HG02763 (cell line): ENCODE measurements around the gene KLHDC7B.
"Not testable (repeated sequence)": the region's sequence is repeated elsewhere in the genome, so short reads cannot be mapped to it uniquely, and the experiment has no call there.

Source experiments
- ATAC-seq: cut with Tn5 transposase; IDR thresholded peaks from one replicate; pipeline ENCODE4 v1.9.1; 2021; ENCODE audit warnings: mild to moderate bottlenecking, moderate library complexity; ENCODE audit not compliant: unreplicated experiment

Gene KLHDC7B

GRCh38 chr22:50529416-50529896 lies 16.2 kb upstream of the KLHDC7B start:
- no peak for ATAC-seq

DNA sequence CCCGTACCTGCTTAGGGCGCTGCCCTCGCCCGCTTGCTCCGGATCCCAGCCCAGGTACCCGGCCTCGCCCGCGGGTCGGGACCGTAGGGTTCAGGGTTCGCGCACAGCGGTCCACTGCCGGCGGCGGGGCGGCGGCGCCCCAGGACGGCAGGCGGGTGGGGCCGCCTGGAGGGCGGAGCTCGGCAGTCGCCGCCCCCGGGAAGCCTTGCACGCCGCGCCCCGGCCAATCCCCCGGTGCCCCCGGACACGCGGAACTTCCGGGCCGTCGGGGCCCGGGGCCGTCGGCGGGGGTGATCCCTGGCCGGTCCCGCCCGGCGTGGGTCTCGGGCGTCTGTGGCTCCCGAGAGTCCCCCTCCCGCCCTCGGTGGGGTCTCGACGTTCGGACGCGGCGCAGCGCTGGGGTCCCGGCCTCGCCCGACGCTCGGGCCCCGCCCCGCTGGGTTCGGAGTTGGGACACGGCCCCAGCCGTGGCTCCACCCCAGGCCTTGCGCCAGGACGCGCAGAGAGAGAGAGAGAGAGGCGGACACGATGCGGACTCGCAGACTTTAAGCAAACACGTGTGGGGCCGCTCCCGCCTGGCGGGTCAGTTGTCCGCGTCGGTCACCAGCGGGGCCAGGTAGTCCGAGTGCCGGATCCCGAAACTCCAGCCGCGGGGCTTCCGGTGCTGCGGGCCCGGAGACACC lies 15.7 kb upstream of the KLHDC7B start, which contains the start of gene TYMP:
TSS of gene TYMP (minus strand) at position 116 of the 683 bp plus-strand sequence. CDS start 303 bp downstream, outside the sequence.
- ATAC-seq = peak; percentile 18

DNA sequence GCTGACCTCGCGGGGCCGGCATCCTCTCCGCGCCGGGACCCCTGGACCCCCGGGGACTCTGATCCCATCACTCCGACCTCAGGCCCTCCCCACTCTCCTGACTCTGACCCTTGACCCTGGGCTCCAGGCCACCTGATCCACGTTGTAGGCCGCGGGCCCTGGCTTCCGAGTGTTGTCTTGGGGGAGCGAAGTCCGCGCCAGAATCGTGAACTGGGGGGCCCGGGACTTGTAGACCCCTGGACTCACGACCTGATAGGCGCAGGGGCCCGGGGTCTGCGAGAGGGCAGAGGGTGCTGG lies 15.2 kb upstream of the KLHDC7B start:
- no peak for ATAC-seq

- no peak for ATAC-seq
Measured at GRCh38 chr22:50530877-50531545, 14.7 kb upstream of the KLHDC7B start.

DNA sequence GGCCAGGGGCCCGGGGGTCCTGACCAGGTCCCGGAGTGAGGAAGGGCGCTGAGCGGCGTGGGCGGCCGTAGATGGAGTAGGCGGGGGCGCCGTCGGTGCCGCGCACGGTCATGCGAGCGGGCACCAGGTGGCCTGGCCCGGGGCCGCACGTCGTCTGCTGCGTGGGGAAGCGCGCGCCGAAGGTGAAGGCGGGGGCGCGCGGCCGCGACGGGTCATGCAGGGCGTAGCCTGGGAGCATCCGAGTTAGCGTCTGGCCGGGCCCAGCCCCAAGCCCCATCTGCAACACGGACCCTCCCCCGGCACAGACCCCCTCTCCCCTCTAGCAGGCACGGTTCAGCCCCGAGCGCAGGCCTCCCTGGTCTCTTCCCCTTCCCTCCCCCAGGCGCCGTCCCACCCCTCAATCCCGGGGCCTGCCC lies 14.1 kb upstream of the KLHDC7B start:
- ATAC-seq = peak; percentile 36

GRCh38 chr22:50531962-50532674 lies 13.6 kb upstream of the KLHDC7B start:
- peak; percentile 4 for ATAC-seq

DNA sequence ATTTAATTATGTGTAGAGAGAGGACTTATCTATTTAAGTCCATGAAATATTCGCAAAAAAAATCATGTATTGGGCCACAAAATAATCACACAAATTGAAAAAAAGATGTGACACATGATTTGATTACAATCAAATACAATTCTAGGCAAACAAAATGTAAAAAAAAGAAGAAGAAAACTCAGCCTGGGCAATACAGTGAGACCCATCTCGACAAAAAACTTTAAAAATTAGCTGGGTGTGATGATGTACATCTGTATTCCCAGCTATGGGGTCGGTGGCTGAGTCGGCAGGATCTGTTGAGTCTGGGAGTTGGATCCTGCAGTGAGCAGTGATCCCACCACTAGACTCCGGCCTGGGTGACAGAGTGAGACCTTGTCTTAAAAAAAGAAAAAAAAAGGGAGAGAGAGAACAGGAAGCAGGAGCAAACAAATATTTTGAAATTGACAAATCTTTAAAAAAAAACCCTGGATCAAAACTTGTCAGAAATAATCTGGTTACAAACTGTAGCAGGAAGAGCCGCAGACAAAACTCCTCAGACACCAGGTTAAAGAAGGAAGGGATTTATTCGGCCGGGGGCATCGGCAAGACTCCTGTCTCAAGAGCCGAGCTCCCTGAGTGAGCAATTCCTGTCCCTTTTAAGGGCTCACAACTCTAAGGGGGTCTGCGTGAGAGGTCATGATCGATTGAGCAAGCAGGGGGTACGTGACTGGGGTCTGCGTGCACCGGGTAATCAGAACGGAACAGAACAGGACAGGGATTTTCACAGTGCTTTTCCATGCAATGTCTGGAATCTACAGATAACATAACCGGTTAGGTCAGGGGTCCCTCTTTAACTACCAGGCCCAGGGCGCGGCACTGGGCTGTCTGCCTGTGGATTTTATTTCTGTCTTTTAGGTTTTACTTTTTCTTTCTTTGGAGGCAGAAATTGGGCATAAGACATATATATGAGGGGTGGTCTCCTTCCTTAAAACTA lies 12.6 kb upstream of the KLHDC7B start:
- no peak for ATAC-seq

DNA sequence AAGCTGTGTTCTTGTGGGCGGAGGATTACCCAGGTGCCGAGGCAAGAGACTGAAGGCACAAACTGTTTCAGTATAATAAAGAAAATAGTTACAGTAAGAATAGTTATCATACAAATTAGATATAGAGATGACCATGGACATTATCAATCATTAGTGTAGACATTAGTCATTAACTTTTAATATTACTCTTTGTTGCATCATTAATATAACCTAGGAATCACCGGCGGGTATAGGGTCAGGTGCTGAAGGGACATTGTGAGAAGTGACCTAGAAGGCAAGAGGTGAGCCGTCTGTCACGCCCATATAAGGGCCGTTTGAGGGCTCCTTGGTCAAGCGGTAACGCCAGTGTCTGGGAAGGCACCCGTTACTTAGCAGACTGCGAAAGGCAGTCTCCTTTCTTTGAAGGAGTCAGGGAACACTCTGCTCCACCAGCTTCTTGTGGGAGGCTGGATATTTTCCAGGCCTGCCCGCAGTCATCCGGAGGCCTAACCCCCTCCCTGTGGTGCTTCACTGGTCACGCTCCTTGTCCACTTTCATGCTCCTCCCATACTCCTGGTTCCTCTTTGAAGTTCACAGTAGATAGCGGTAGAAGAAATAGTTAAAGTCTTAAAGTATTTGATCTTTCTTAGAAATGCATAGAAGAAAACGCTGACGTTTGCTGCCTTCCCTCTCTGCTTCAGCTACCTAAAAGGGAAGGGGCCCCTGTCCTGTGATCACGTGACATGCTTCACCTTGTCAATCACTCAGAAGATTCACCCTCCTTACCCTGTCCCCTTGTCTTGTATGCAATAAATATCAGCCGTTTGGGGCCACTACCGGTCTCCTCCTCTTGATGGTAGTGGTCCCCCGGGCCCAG lies 11.6 kb upstream of the KLHDC7B start:
- not testable (repeated sequence) for ATAC-seq

GRCh38 chr22:50535113-50535512 lies 10.6 kb upstream of the KLHDC7B start:
- ATAC-seq = no peak

DNA sequence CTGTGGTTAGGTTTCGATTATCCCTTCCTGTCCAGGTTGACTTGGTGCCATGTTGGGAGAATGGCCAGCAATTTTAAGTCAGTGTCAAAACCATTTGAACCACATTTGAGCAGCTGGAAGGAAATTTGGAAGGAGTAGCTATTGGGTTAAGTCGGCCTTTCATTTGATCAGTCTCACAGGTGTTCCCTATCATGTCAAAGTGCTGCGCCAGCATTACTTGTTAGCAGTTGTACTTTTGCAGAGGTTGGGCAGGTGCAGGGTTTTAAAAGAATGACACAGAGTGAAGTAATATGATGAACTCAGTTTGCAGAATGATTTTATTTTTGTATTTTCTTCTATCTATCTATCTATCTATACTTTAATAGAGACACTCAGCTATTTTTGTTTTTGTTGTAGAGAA lies 9.5 kb upstream of the KLHDC7B start:
- ATAC-seq = no peak

GRCh38 chr22:50537765-50538164 lies 7.9 kb upstream of the KLHDC7B start:
- no peak for ATAC-seq

DNA sequence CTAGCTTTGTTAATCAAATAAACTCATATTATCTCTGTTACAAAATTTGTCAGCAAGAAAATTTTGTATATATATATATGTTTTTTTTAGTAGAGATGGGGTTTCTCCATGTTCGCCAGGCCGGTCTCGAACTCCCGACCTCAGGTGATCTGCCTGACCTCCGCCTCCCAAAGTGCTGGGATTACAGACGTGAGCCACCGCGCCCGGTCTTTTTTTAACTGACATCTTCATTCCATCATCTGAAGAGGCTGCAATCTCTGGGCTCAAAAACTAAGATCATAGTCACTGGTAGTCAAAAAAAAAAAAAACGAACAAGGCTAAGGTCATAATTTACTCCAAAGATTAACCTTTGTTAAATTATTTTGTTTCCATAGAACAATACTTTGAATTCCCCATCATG lies 5.3 kb upstream of the KLHDC7B start:
- no peak for ATAC-seq

DNA sequence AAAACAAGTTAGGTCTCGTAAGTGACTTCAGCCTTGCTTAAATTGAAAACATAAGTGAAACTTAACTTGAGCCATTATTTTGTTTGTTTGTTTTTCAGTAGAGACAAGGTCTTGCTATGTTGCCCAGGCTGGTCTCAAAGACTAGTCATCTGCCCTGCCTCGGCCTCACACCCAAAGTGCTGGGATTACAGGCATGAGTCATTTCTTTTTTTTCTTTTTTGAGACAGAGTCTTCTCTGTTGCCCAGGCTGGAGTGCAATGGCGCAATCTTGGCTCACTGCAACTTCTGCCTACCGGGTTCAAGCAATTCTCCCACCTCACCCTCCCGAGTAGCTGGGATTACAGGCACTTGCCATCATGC lies 4.1 kb upstream of the KLHDC7B start:
- not testable (repeated sequence) for ATAC-seq

- ATAC-seq = no peak
Measured at GRCh38 chr22:50542416-50542927, 3.2 kb upstream of the KLHDC7B start.

- no peak for ATAC-seq
Measured at GRCh38 chr22:50544078-50544745, 1.5 kb upstream of the KLHDC7B start.

GRCh38 chr22:50544746-50545253 lies 899 bp upstream of the KLHDC7B start:
- ATAC-seq = no peak

DNA sequence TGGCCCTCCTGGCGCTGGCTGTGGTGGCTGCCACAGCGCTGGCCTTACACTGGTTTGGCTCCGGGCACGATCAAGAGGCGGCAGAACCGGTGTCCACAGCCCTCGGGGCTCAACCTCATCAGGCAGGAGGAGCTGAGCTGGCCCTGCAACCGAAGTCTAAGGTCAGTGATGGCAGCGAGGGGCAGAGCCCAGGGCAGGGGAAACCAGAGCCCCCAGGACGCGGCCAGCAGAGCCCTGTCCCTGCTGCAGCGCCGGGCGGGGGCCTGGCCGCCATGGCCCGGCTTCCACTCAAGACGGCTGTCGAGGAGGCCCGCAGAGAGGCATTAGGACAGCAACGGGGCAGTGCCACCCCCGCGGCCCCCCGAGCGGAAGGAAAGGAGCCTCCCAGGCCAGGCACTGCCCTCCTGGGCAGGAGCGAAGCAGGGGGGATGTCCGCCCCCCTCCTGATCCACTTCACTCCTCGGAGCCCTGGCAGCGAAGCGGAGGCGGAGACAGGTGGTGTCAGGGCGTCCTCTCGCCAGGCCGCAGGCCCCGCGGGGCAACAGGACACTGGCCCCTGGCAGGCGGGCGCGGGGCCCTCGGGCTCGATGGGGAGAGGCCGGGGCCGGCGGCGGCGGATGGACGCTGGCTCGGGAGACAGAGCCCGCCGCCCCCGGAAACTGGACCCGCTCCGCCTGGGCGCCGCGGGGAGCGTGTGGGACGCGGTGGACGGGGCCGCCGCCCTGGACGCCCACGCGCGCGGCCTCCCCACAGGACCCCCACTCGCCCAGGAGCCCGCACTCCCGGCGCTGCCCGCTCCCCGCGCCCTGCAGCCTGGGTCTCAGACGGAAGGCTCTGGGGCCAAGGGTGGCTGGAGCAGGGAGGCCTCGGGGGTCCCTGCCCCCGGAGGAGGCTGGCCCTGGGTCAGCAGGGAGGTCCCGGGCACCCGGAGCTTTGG lies 895 bp downstream of the KLHDC7B start:
- no peak for ATAC-seq
